ENCODE results near the gene GSTCD.
"Not testable (repeated sequence)": the region's sequence is repeated elsewhere in the genome, so short reads cannot be mapped to it uniquely, and the experiment has no call there.

GSTCD gene, protein sequence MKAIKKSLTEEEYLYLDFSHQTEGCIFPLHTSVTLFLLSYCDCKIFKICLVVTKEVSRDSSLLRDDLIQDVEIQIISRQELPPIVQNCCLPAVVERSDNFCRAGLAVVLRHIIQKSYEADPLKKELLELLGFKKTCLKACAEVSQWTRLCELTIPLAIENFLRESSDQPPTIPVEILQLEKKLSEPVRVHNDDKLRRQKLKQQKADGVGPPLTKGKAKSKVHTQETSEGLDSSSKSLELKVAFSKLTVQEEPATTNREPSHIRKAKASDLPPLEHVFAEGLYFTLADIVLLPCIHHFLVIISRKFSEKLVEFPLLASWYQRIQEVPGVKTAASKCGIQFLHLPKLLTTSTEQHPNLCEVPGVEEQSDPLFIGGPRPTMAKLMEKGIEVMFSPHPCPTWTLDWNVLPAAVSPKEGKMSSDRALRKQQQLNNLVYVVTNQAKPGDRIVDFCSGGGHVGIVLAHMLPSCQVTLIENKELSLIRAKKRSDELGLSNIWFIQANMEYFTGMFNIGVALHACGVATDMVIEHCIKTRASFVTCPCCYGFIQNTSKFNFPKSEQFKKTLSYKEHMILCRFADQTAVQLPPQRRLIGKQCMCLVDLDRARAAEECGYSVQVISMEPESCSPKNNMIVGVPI
- 7.4 to 18.0 (median 11.3) reads per million in 9 experiments for total RNA-seq

DNA sequence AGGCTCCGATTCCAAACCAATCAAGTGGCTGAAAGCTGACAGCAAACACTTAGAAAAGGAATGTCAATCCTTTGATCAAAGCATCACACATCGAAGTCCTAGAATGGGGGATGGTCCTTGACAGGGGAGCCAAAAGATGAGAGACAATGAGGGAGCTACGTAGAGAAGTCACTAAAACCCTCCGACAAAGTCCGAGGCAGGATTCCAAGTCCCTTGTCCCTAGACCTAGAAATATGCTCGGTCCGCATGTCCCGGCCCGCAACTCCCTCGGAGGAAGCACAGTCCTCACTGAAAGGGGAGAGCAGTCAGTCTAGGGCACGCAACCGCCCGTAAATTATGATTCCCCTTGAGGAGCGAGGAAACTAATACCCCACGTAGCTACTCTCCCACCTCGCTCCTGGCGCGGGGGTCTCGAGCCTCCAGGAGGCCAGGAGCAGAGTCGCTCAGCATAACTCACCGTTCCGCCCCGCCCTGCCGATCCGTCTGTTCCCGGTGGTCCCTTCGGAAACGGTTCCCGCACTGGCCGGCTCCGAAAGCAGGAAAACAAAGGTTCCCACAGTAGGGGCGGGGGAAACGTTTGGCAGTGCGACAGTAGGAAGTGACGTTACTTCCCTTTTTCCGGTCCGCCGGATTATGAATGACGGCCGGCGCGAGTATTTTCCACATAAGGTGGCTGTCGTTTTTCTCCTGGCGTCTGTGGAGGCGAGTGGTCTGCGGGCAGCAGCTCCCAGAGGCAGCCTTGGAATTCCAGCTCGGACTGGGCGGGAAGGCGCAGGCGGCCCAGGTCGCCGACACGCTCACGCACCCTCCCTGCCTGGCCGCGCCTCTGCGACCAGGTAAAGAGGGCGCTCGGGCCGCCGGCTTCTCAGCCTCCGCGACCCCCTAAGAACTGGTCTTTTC is at the start of gene GSTCD, which contains the start of gene INTS12:
TSS of gene GSTCD (plus strand) at position 604 of the 900 bp plus-strand sequence. CDS start 8,830 bp downstream, outside the sequence.
TSS of gene INTS12 (minus strand) at position 509 of the 900 bp plus-strand sequence. CDS start 8,684 bp downstream, outside the sequence.
- no peaks in the 10 kb centered on the region for H3K9me3 Mint-ChIP-seq
- peak within 1 kb of the TSS; percentile 94 to 96 for H3K4me3 Mint-ChIP-seq
- peaks cover 6% of the 10 kb centered on the region for H3K36me3 Mint-ChIP-seq (ENCODE audit: insufficient read depth)
- peak within 1 kb of the TSS; percentile 94 to 97 for H3K27ac Mint-ChIP-seq
- H3K27me3 Mint-ChIP-seq, result no peaks in the 10 kb centered on the region
- H3K4me1 Mint-ChIP-seq (ENCODE audit: low read depth in 2 of 2), result peaks cover 19 to 28% of the 10 kb centered on the region in 2 donors
- DNase-seq (peak; percentile 83 to 89 (median 84)), ATAC-seq (replicated peaks) (peak; percentile 92)

DNA sequence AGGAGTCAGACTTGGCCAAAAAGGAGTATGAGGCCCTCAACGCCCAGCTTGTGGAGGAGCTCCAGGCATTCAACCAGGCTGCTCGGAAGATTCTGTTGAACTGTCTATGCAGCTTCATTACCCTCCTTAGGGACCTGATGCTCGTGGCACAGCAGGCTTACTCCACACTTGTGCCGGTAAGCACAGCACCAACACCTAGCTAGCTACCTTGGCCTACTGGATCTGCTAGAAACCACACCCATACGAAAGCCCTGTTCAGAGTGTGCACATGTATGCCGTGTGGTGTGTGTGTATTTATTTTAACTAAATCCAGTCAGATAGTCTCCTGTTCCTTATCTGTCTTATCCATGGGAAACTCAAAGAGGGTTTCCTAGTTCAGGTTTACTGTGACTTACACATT is 49.4 kb upstream of the GSTCD start:
- H3K36me3 Mint-ChIP-seq (ENCODE audit: insufficient read depth), result no peaks in the 10 kb centered on the region
- H3K9me3 Mint-ChIP-seq, result no peaks in the 10 kb centered on the region
- H3K4me1 Mint-ChIP-seq (ENCODE audit: low read depth in 2 of 2), result no peaks in the 10 kb centered on the region
- no peak for DNase-seq
- no peak for ATAC-seq (replicated peaks)
- no peak overlapping the region for H3K27ac Mint-ChIP-seq
- no peak overlapping the region for H3K4me3 Mint-ChIP-seq
- H3K27me3 Mint-ChIP-seq, result peaks cover 1 to 11% of the 10 kb centered on the region in 2 donors

DNA sequence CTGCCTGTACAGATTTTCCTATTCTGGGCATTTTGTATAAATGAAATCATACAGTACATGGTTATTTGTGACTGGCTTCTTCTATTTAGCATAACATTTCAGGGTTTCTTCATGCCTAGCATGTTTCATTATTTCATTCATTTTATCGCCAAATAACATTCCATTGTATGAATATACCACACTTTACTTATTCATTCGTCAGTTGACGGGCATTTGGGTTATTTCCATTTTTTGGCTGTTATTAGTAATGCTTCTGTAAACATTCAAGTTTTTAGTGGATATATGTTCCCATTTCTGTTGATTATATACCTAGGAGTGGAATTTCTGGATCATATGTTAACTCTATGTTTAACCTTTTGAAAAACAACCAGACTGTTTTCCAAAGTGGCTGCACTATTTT is 47.6 kb upstream of the GSTCD start:
- H3K4me1 Mint-ChIP-seq (ENCODE audit: low read depth in 2 of 2), result no peaks in the 10 kb centered on the region
- DNase-seq, result no peak
- H3K4me3 Mint-ChIP-seq, result no peak overlapping the region
- peaks cover 14 to 23% of the 10 kb centered on the region in 2 donors for H3K27me3 Mint-ChIP-seq
- no peak for ATAC-seq (replicated peaks)
- H3K27ac Mint-ChIP-seq, result no peak overlapping the region
- H3K9me3 Mint-ChIP-seq, result no peaks in the 10 kb centered on the region
- no peaks in the 10 kb centered on the region for H3K36me3 Mint-ChIP-seq (ENCODE audit: insufficient read depth)

DNA sequence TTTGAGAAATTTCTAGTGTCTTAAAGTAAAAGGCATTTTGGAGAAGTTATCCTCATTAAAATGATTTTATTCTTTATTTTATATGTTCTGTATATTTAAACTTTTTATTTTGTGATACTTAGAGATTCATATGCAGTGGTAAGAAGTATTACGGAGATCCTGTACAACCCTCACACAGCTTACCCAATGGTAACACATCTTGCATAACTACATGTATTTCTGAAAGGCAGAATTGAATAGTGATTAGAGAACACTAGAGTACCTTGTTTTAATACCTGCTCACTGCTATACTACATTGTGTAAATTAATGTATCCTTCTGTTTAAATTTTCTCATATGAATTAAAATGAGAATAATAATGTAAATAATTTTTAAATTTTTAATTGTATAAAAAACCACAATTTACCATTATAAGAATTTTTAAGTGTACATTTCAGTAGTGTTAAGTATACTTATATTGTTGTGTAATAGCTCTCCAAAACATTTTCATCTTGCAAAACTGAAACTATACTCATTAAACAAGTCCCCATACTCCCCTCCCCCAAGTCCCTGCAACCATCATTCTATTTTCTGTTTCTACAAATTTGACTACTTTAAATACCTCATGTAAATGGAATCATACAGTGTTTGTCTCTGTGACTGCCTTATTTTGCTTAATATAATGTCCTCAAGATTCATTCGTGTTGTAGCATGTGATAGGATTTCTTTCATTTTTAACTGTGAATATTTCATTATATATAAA is 45.5 kb upstream of the GSTCD start:
- H3K27ac Mint-ChIP-seq, result no peak overlapping the region
- no peak for DNase-seq
- H3K9me3 Mint-ChIP-seq, result no peaks in the 10 kb centered on the region
- H3K4me3 Mint-ChIP-seq, result no peak overlapping the region
- H3K27me3 Mint-ChIP-seq, result peaks cover 17 to 23% of the 10 kb centered on the region in 2 donors
- no peaks in the 10 kb centered on the region for H3K4me1 Mint-ChIP-seq (ENCODE audit: low read depth in 2 of 2)
- H3K36me3 Mint-ChIP-seq (ENCODE audit: insufficient read depth), result no peaks in the 10 kb centered on the region
- ATAC-seq (replicated peaks), result no peak

DNA sequence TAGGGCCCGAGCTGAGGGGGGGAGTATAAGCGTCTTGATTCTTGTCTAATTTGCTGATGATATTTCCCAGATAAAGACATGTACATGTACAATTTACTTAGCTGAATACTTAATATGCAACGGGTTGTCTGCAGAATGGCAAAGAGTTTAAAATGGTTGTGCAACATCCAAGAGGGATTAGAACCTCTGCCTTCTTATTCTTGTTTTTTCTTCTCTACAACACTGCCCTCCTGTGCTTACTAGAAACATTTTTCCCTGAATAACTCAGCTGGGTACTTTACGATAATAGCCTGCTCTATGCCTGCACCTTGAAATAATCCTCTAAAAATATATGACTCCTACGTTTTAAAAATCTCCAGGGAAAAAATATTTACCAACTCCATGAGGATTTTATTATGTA is 41.9 kb upstream of the GSTCD start:
- Mint-ChIP-seq H3K27me3 (peaks cover 22 to 26% of the 10 kb centered on the region in 2 donors), H3K4me1 (ENCODE audit: low read depth in 2 of 2) (no peaks in the 10 kb centered on the region), H3K4me3 (no peak overlapping the region), H3K9me3 (no peaks in the 10 kb centered on the region), H3K36me3 (ENCODE audit: insufficient read depth) (no peaks in the 10 kb centered on the region), H3K27ac (no peak overlapping the region)
- ATAC-seq (replicated peaks), result no peak
- DNase-seq, result no peak

DNA sequence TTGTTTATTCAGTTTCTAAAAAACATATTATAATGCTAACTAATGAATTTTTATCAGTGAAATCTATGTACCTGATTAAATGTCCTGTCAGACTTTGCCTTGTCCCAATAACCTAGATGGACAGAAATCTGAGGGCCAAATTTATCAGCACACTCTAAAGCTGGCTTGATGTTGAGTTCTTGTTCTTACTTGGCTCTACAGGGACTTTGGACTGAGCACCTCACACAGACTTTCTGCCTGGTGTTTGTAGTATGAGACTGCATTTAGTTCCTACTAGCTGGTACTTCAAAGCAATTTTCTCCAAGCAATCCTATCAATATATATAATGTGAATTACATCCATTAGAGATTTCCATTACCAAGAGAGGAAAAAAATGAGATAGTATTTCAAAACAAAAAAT is 37.9 kb upstream of the GSTCD start:
- DNase-seq (no peak), ATAC-seq (replicated peaks) (no peak)
- H3K27me3 Mint-ChIP-seq, result peaks cover 11 to 28% of the 10 kb centered on the region in 2 donors
- H3K4me3 Mint-ChIP-seq, result no peak overlapping the region
- H3K4me1 Mint-ChIP-seq (ENCODE audit: low read depth in 2 of 2), result no peaks in the 10 kb centered on the region
- no peaks in the 10 kb centered on the region for H3K36me3 Mint-ChIP-seq (ENCODE audit: insufficient read depth)
- H3K9me3 Mint-ChIP-seq, result no peaks in the 10 kb centered on the region
- no peak overlapping the region for H3K27ac Mint-ChIP-seq

DNA sequence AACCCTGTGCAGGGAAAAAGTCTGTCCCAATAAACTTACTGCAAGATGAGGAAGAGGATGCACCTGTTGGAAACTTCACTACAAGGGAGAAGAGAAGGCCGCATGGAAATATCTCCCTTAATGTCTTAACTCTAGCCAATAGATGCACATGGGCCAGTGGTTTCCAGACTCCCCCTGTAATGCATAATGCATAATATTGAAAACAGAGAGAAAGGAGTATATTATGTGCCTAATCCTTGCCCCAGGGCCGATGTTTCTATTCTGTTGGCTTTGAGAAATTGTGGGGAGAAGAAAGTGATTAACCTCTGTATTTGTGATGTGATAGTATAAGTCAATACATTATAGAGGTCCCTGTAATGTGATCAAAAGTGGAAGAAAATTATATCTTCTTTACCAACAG is 37.3 kb upstream of the GSTCD start:
- no peaks in the 10 kb centered on the region for H3K36me3 Mint-ChIP-seq (ENCODE audit: insufficient read depth)
- H3K4me3 Mint-ChIP-seq, result no peak overlapping the region
- DNase-seq (no peak), ATAC-seq (replicated peaks) (no peak)
- H3K27ac Mint-ChIP-seq, result no peak overlapping the region
- peaks cover 5 to 23% of the 10 kb centered on the region in 2 donors for H3K27me3 Mint-ChIP-seq
- no peaks in the 10 kb centered on the region for H3K4me1 Mint-ChIP-seq (ENCODE audit: low read depth in 2 of 2)
- no peaks in the 10 kb centered on the region for H3K9me3 Mint-ChIP-seq

DNA sequence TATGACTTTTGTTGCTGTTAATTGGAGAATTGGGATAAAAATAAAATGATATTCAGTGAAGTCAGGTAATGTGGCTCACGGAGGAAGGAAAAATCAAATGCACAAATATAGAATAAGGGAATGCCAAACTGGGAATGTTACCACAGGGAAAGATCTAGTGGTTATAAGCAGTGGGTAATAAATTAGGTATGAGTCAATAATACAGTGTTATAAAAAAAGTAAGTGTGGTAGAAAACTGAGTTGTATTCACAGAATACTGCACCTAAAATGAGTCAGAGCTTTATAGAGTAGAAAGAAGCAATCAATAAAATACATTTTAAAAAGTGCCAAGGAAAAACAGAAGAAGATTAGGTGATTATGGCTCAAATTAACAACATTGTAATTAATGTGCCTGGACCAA is 34.6 kb upstream of the GSTCD start:
- no peaks in the 10 kb centered on the region for H3K9me3 Mint-ChIP-seq

DNA sequence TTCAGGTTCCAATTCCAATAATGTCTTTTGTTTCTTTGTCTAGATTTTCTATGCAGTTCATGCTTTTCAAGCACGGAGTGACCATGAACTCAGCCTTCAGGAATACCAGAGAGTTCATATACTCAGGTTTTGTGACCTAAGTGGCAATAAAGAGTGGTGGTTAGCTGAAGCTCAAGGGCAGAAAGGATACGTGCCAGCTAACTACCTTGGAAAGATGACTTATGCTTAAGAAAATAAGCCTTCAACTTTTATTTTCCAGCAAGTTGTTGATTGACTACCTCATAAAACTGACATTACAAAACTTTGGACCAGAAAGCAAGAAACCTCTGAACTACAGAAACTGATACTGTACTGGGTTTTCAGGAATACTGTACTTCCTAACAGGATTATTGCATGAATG is 30.9 kb upstream of the GSTCD start:
- Mint-ChIP-seq H3K36me3 (ENCODE audit: insufficient read depth) (peaks cover 10% of the 10 kb centered on the region), H3K4me1 (ENCODE audit: low read depth in 2 of 2) (no peaks in the 10 kb centered on the region), H3K9me3 (no peaks in the 10 kb centered on the region), H3K27ac (no peak overlapping the region), H3K4me3 (no peak overlapping the region), H3K27me3 (peaks cover 0 to 12% of the 10 kb centered on the region in 2 donors)
- no peak for ATAC-seq (replicated peaks)
- no peak for DNase-seq

More for the DNA sequence above, 34.6 kb upstream of the GSTCD start:
- no peak for ATAC-seq (replicated peaks)
- Mint-ChIP-seq H3K4me1 (ENCODE audit: low read depth in 2 of 2) (no peaks in the 10 kb centered on the region), H3K4me3 (no peak overlapping the region), H3K27ac (no peak overlapping the region), H3K27me3 (peaks cover 5 to 23% of the 10 kb centered on the region in 2 donors), H3K36me3 (ENCODE audit: insufficient read depth) (no peaks in the 10 kb centered on the region)
- no peak for DNase-seq

DNA sequence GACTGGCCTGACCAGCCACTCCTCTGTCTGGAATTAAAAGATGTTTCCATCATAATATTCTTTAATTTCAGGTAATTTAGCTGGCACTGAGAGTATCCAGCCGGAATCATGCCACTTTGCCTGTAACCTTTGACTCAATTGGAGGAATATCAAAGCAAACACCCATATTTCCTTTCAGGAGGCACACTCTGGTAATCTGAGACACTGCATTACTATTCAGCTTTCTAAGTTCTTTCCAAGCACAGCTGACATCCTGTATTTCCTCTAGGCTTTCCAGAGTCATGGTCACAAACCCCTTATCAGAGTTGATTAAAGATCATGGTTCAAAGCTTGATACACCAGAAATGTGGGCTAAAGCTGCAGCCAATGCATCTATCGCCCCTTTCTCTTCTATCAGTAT is 29.4 kb upstream of the GSTCD start:
- Mint-ChIP-seq H3K36me3 (ENCODE audit: insufficient read depth) (peaks cover 17% of the 10 kb centered on the region), H3K27ac (no peak overlapping the region), H3K4me1 (ENCODE audit: low read depth in 2 of 2) (no peaks in the 10 kb centered on the region), H3K9me3 (no peaks in the 10 kb centered on the region), H3K4me3 (no peak overlapping the region), H3K27me3 (no peaks in the 10 kb centered on the region)
- DNase-seq (no peak), ATAC-seq (replicated peaks) (no peak)

DNA sequence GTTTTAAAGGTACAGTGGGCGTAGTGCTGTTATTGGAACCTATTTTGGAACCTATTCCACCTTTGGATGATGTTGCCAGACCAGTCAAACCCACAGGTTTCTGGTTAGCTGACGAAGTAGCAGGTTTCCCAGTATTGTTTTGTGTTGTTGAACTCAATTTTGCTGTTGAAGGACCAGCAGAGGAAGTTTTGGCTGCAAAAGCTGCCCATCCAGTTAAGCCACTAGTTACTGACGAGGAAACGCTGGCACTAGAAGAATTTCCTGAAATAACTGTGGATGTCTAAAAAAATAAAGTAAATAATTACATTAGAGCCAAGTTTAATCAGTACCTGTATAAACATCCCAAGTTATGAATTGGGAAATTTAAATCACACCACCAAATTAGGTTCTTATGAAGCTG is 25.5 kb upstream of the GSTCD start:
- no peaks in the 10 kb centered on the region for H3K4me1 Mint-ChIP-seq (ENCODE audit: low read depth in 2 of 2)
- DNase-seq (no peak), ATAC-seq (replicated peaks) (no peak)
- no peak overlapping the region for H3K4me3 Mint-ChIP-seq
- no peak overlapping the region for H3K27ac Mint-ChIP-seq
- H3K9me3 Mint-ChIP-seq, result no peaks in the 10 kb centered on the region
- H3K36me3 Mint-ChIP-seq (ENCODE audit: insufficient read depth), result peaks cover 40% of the 10 kb centered on the region
- no peaks in the 10 kb centered on the region for H3K27me3 Mint-ChIP-seq

DNA sequence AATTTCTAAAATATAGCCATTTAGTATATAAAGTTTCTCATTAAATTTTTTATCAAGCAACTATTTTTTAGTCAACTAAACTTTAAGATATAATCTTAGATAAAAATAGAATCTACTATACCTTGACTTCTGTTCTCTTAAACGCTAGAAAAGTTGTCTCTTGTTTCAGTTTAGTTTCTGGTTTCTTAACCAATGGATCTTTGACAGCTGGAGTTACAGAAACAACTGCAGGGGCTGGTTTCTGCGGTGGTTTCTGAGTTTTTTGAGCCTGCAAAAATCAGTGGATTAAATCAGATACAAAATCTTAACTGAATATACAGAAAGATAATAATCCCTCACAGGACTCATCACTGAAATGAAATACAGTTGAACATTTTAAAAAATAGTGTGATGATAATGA is 22.0 kb upstream of the GSTCD start:
- no peak for ATAC-seq (replicated peaks)
- no peaks in the 10 kb centered on the region for H3K9me3 Mint-ChIP-seq
- H3K4me3 Mint-ChIP-seq, result no peak overlapping the region
- no peaks in the 10 kb centered on the region for H3K4me1 Mint-ChIP-seq (ENCODE audit: low read depth in 2 of 2)
- peaks cover 44% of the 10 kb centered on the region for H3K36me3 Mint-ChIP-seq (ENCODE audit: insufficient read depth)
- peak overlapping the region in 1 of 2 donors; percentile 19 for H3K27ac Mint-ChIP-seq
- no peak for DNase-seq
- H3K27me3 Mint-ChIP-seq, result no peaks in the 10 kb centered on the region

DNA sequence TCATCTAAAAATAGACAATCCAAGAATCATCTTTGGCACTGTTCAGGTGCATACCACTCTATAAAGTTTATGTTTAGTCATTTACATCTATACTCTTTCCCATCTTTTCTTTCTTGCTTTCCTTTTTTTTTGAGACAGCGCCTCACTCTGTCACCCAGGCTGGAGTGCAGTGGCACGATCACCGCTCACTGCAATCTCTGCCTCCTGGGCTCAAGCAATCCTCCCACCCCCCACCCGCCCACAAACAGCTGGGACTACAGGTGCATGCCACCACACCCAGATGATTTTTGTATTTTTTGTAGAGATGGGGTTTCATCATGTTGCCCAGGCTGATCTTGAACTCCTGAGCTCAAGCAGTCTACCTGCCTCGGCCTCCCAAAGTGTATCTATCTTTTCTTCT is 13.8 kb upstream of the GSTCD start:
- DNase-seq; H3K4me1 Mint-ChIP-seq (ENCODE audit: low read depth in 2 of 2); H3K9me3 Mint-ChIP-seq; H3K27me3 Mint-ChIP-seq; H3K27ac Mint-ChIP-seq; ATAC-seq (replicated peaks); H3K4me3 Mint-ChIP-seq: not testable (repeated sequence)
- peaks cover 32% of the 10 kb centered on the region for H3K36me3 Mint-ChIP-seq (ENCODE audit: insufficient read depth)
